ENCODE results near the gene ZNF672. TPM values are rescaled to one million over a fixed set of nuclear protein-coding genes. Genes with fewer than 3 reads are reported as not detected.

ZNF672 gene
- total and polyA plus RNA-seq, 2 experiments from 2014 or later = 10.5 to 13.8 TPM

GRCh38 chr1:248839168-248839555 lies 1.1 kb downstream of the ZNF672 start:
- Histone ChIP-seq H3K27ac (peak overlapping the region; percentile 99), H3F3A (ENCODE audit: insufficient read depth) (peaks cover 23% of the 10 kb centered on the region), H4K20me1 (ENCODE audit: insufficient read depth) (no peaks in the 10 kb centered on the region), H3K4me2 (ENCODE audit: unreplicated experiment) (peak overlapping the region; percentile 89), H3K27me3 (replicated peaks; ENCODE audit: insufficient read depth) (no peaks in the 10 kb centered on the region), H3K79me2 (ENCODE audit: insufficient read depth) (peaks cover 48% of the 10 kb centered on the region), H3K9me3 (ENCODE audit: low read depth) (no peaks in the 10 kb centered on the region), H2AFZ (peak overlapping the region; percentile 74), H3K36me3 (ENCODE audit: low read depth) (no peaks in the 10 kb centered on the region), H3K9me2 (ENCODE audit: insufficient read depth) (no peaks in the 10 kb centered on the region), H3K4me3 (peak overlapping the region; percentile 81), H3K4me1 (ENCODE audit: insufficient read depth) (peaks cover 26% of the 10 kb centered on the region), H3K9ac (peak overlapping the region; percentile 98)
- in situ Hi-C loops (cut with MboI) = no loop called here
- TF ChIP-seq EZH2 (IDR thresholded peaks at IDR 0.05; ENCODE audit: insufficient read depth, poor library complexity, severe bottlenecking) (no peak), EZH2phosphoT487 (IDR thresholded peaks at IDR 0.05; ENCODE audit: insufficient read depth, low read depth) (no peak)
- WGBS, 2 experiments (ENCODE audit: low coverage in 1 of 2, low lambda C conversion rate in 2 of 2, missing lambda C conversion rate in 2 of 2) = 7 to 15% methylated on average over 10 of the region's 10 CpGs
- DNase-seq = no peak

GRCh38 chr1:248840946-248841345 lies 2.9 kb downstream of the ZNF672 start:
- H3K27ac ChIP-seq = peak overlapping the region; percentile 79

GRCh38 chr1:248841702-248842395 lies 3.8 kb downstream of the ZNF672 start:
- DNase-seq = peak; percentile 78
- in situ Hi-C loops (cut with MboI) = no loop called here
- Histone ChIP-seq H4K20me1 (ENCODE audit: insufficient read depth) (no peaks in the 10 kb centered on the region), H3F3A (ENCODE audit: insufficient read depth) (peaks cover 23% of the 10 kb centered on the region), H3K9me2 (ENCODE audit: insufficient read depth) (no peaks in the 10 kb centered on the region), H3K27ac (peak overlapping the region; percentile 79), H3K79me2 (ENCODE audit: insufficient read depth) (peaks cover 65% of the 10 kb centered on the region), H3K4me3 (peak overlapping the region; percentile 32), H3K27me3 (replicated peaks; ENCODE audit: insufficient read depth) (no peaks in the 10 kb centered on the region), H3K9me3 (ENCODE audit: low read depth) (no peaks in the 10 kb centered on the region), H3K4me1 (ENCODE audit: insufficient read depth) (peaks cover 26% of the 10 kb centered on the region), H3K9ac (peak overlapping the region; percentile 67), H3K4me2 (ENCODE audit: unreplicated experiment) (peak overlapping the region; percentile 39), H3K36me3 (ENCODE audit: low read depth) (peaks cover 15% of the 10 kb centered on the region; the same call in 1 of the 2 replicates), H2AFZ (peak overlapping the region; percentile 68)
- TF ChIP-seq EZH2 (IDR thresholded peaks at IDR 0.05; ENCODE audit: insufficient read depth, poor library complexity, severe bottlenecking) (no peak), EZH2phosphoT487 (IDR thresholded peaks at IDR 0.05; ENCODE audit: insufficient read depth, low read depth) (no peak)
- 35 to 45% methylated on average over 12 of the region's 12 CpGs for WGBS, 2 experiments (ENCODE audit: low coverage in 1 of 2, low lambda C conversion rate in 2 of 2, missing lambda C conversion rate in 2 of 2)

More at GRCh38 chr1:248840946-248841345, 2.9 kb downstream of the ZNF672 start:
- WGBS, 2 experiments (ENCODE audit: low coverage in 1 of 2, low lambda C conversion rate in 2 of 2, missing lambda C conversion rate in 2 of 2) = 82 to 86% methylated on average over 4 of the region's 4 CpGs
- H3K9me3 ChIP-seq (ENCODE audit: low read depth) = no peaks in the 10 kb centered on the region
- H3K79me2 ChIP-seq (ENCODE audit: insufficient read depth) = peaks cover 65% of the 10 kb centered on the region
- no peak overlapping the region for H3K4me3 ChIP-seq
- 0 out of 2 replicates have a peak, but pooled peaks cover 6% of the 10 kb centered on the region for H3K36me3 ChIP-seq (ENCODE audit: low read depth)
- in situ Hi-C loops (cut with MboI) = no loop called here
- no peaks in the 10 kb centered on the region for H3K9me2 ChIP-seq (ENCODE audit: insufficient read depth)
- H3K9ac ChIP-seq = peak overlapping the region; percentile 67
- H3K27me3 ChIP-seq (replicated peaks; ENCODE audit: insufficient read depth) = no peaks in the 10 kb centered on the region
- peaks cover 26% of the 10 kb centered on the region for H3K4me1 ChIP-seq (ENCODE audit: insufficient read depth)
- peaks cover 23% of the 10 kb centered on the region for H3F3A ChIP-seq (ENCODE audit: insufficient read depth)
- no peak overlapping the region for H2AFZ ChIP-seq
- no peaks in the 10 kb centered on the region for H4K20me1 ChIP-seq (ENCODE audit: insufficient read depth)
- peak; percentile 75 for DNase-seq
- no peak for TF ChIP-seq EZH2 (IDR thresholded peaks at IDR 0.05; ENCODE audit: insufficient read depth, poor library complexity, severe bottlenecking)
- no peak for TF ChIP-seq EZH2phosphoT487 (IDR thresholded peaks at IDR 0.05; ENCODE audit: insufficient read depth, low read depth)
- peak overlapping the region; percentile 39 for H3K4me2 ChIP-seq (ENCODE audit: unreplicated experiment)

- Histone ChIP-seq H3K4me2 (ENCODE audit: unreplicated experiment) (peak overlapping the region; percentile 39), H3F3A (ENCODE audit: insufficient read depth) (peaks cover 23% of the 10 kb centered on the region), H3K9ac (peak overlapping the region; percentile 67), H3K27ac (peak overlapping the region; percentile 79), H3K27me3 (replicated peaks; ENCODE audit: insufficient read depth) (no peaks in the 10 kb centered on the region), H3K4me3 (no peak overlapping the region), H4K20me1 (ENCODE audit: insufficient read depth) (no peaks in the 10 kb centered on the region), H2AFZ (no peak overlapping the region), H3K9me2 (ENCODE audit: insufficient read depth) (no peaks in the 10 kb centered on the region), H3K36me3 (ENCODE audit: low read depth) (peaks cover 15% of the 10 kb centered on the region; the same call in 1 of the 2 replicates), H3K79me2 (ENCODE audit: insufficient read depth) (peaks cover 65% of the 10 kb centered on the region), H3K4me1 (ENCODE audit: insufficient read depth) (peaks cover 23% of the 10 kb centered on the region), H3K9me3 (ENCODE audit: low read depth) (no peaks in the 10 kb centered on the region)
- no peak for DNase-seq
- in situ Hi-C loops (cut with MboI) = no loop called here
- 95% methylated on average over 8 of the region's 8 CpGs for WGBS, 2 experiments (ENCODE audit: low coverage in 1 of 2, low lambda C conversion rate in 2 of 2, missing lambda C conversion rate in 2 of 2)
- TF ChIP-seq EZH2phosphoT487 (IDR thresholded peaks at IDR 0.05; ENCODE audit: insufficient read depth, low read depth) = no peak
- TF ChIP-seq EZH2 (IDR thresholded peaks at IDR 0.05; ENCODE audit: insufficient read depth, poor library complexity, severe bottlenecking) = no peak
Measured at GRCh38 chr1:248842781-248843331, 4.8 kb downstream of the ZNF672 start.

Measured in GM23248 (cell line).